B cell (primary cell): ENCODE results near the gene NAA60. TPM values are rescaled to one million over a fixed set of nuclear protein-coding genes. Genes with fewer than 3 reads are reported as not detected.

ENCODE experiments used
- ATAC-seq: fragments of 200-7000 bp; cut with Tn5 transposase; one replicate; pipeline ENCODE4 v1.10.0; 2021; ENCODE audit warnings: low read depth, mild to moderate bottlenecking, moderate number of reproducible peaks, moderate library complexity
- CTCF ChIA-PET: fragments of 350-600 bp; sonication (Branson Sonifier 250); formaldehyde crosslinking; loops from one replicate; lab custom pipeline; 2021; ENCODE audit warnings: antibody characterized with exemption, inconsistent platforms; lab: Charles Lee
- POLR2A ChIA-PET: fragments of 350-600 bp; sonication (Branson Sonifier 250); formaldehyde crosslinking; loops from one replicate; lab custom pipeline; 2021; ENCODE audit warnings: antibody characterized with exemption; lab: Charles Lee
- DNase-seq: peaks from one replicate; pipeline ENCODE4 v3.0.0; 2013
- H2AFZ ChIP-seq: 2 replicates; pipeline ENCODE4 v1.6.1; 2012; ENCODE audit warnings: mild to moderate bottlenecking, low read depth, low read length; ENCODE audit not compliant: insufficient read depth, poor library complexity, severe bottlenecking
- H3K27ac ChIP-seq, 2 donors: 1 replicate in 1 of 2; 2 replicates in 1 of 2; pipeline ENCODE4 v1.5.1; 2012 to 2013; ENCODE audit warnings: low read length in 2 of 2, mild to moderate bottlenecking in 2 of 2, moderate library complexity in 1 of 2
- H3K27me3 ChIP-seq, 4 experiments: fragments of 200-600 bp in 1 of 4; sonication (generic) in 1 of 4; replicated peaks in 1 of 4; 1 replicate in 2 of 4; 2 replicates in 2 of 4; pipeline versions ENCODE4 v1.6.1 to v1.7.0; 2013 to 2016; ENCODE audit warnings: low read length in 3 of 4, mild to moderate bottlenecking in 2 of 4, mixed read lengths in 1 of 4, moderate library complexity in 1 of 4; ENCODE audit not compliant: insufficient read depth in 4 of 4, control insufficient read depth in 3 of 4; ENCODE audit errors: control extremely low read depth in 1 of 4
- H3K36me3 ChIP-seq, 2 experiments: replicated peaks in 1 of 2; 1 replicate in 1 of 2; 2 replicates in 1 of 2; pipeline versions ENCODE4 v1.6.1 to v1.7.1; 2013; ENCODE audit warnings: low read length in 1 of 2; ENCODE audit not compliant: insufficient read depth in 2 of 2, control insufficient read depth in 1 of 2; ENCODE audit errors: control extremely low read depth in 1 of 2, extremely low read depth in 1 of 2
- H3K4me1 ChIP-seq, 2 donors: fragments of 200-600 bp in 1 of 2; sonication (generic) in 1 of 2; 1 replicate in 1 of 2; 2 replicates in 1 of 2; pipeline versions ENCODE4 v1.5.1 to v1.6.1; 2013 to 2017; ENCODE audit warnings: low read length in 2 of 2; ENCODE audit not compliant: control insufficient read depth in 2 of 2, insufficient read depth in 2 of 2
- H3K4me2 ChIP-seq: replicated peaks from 2 replicates; pipeline ENCODE3; 2012; ENCODE audit warnings: mild to moderate bottlenecking, low read depth, low read length; ENCODE audit not compliant: poor library complexity, severe bottlenecking
- H3K4me3 ChIP-seq, 5 experiments: fragments of 200-600 bp in 1 of 5; sonication (generic) in 1 of 5; 1 replicate in 3 of 5; 2 replicates in 2 of 5; pipeline versions ENCODE4 v1.5.1 to v1.7.0; 2011 to 2016; ENCODE audit warnings: low read length in 4 of 5, mild to moderate bottlenecking in 4 of 5, low read depth in 2 of 5, control low read depth in 1 of 5, moderate library complexity in 1 of 5; ENCODE audit not compliant: insufficient read depth in 1 of 5; ENCODE audit errors: control extremely low read depth in 1 of 5, extremely low read depth in 1 of 5
- H3K79me2 ChIP-seq: fragments of 200-600 bp; sonication (generic); one replicate; pipeline ENCODE4 v1.6.0; 2016; ENCODE audit warnings: low read length; ENCODE audit not compliant: control insufficient read depth, insufficient read depth
- H3K9ac ChIP-seq: fragments of 200-600 bp; sonication (generic); 2 replicates; pipeline ENCODE4 v1.6.1; 2017; ENCODE audit warnings: mild to moderate bottlenecking, low read length, moderate library complexity
- H3K9me3 ChIP-seq, 3 donors: one replicate each; pipeline versions ENCODE4 v1.6.1 to v1.7.1; 2013; ENCODE audit warnings: low read length in 2 of 3; ENCODE audit not compliant: control insufficient read depth in 2 of 3, insufficient read depth in 1 of 3; ENCODE audit errors: control extremely low read depth in 1 of 3
- H4K20me1 ChIP-seq: 2 replicates; pipeline ENCODE4 v1.6.0; 2012; ENCODE audit warnings: mild to moderate bottlenecking, low read length; ENCODE audit not compliant: insufficient read depth, control insufficient read depth, poor library complexity, severe bottlenecking
- H3K27ac Mint-ChIP-seq: one replicate; pipeline ENCODE4 v1.8.0; 2021; ENCODE audit warnings: mixed read lengths
- H3K27me3 Mint-ChIP-seq: one replicate; pipeline ENCODE4 v1.8.0; 2021; ENCODE audit warnings: mixed read lengths
- H3K4me1 Mint-ChIP-seq: one replicate; pipeline ENCODE4 v1.8.0; 2021; ENCODE audit warnings: mixed read lengths
- H3K4me3 Mint-ChIP-seq: one replicate; pipeline ENCODE4 v1.8.0; 2021; ENCODE audit warnings: mixed read lengths
- H3K9me3 Mint-ChIP-seq: one replicate; pipeline ENCODE4 v1.8.0; 2022; ENCODE audit warnings: mixed read lengths; ENCODE audit not compliant: insufficient read depth
- EZH2 ChIP-seq: IDR thresholded peaks from 2 replicates; pipeline ENCODE4 v1.6.1; 2012; ENCODE audit warnings: borderline replicate concordance, low read depth, mild to moderate bottlenecking, moderate library complexity, low read length; ENCODE audit not compliant: insufficient read depth, poor library complexity, severe bottlenecking
- WGBS: methylation state at CpG from one replicate; pipeline ENCODE4 v1.1.5; 2013; ENCODE audit warnings: missing lambda C conversion rate; ENCODE audit not compliant: insufficient coverage; 5-methylcytosine and 5-hydroxymethylcytosine counted together
- intact Hi-C: fragments of 100-400 bp; cut with micrococcal nuclease; formaldehyde crosslinking; loops from one replicate; pipeline ENCODE4 v1.10.0; 2022
- polyA plus RNA-seq: library from polyadenylated mRNA; depleted of rRNA; stranded (reverse); fragments of >200 nt; gene quantifications from 2 replicates; pipeline ENCODE4 v1.2.3, GENCODE V29; 2012
- total RNA-seq, 2 donors: library from RNA; stranded (reverse); fragments of 120-200 nt in 1 of 2; gene quantifications; 1 replicate in 1 of 2; 2 replicates in 1 of 2; pipeline versions ENCODE4 v1.2.3 to v1.2.4, GENCODE V29; 2013 to 2022
- TF ChIP-seq, protein P1 (sequence below): fragments of 200-600 bp; IDR thresholded peaks from one replicate; pipeline ENCODE4 v1.8.0; 2022; ENCODE audit warnings: antibody characterized with exemption, mild to moderate bottlenecking

The NAA60 gene
- total and polyA plus RNA-seq, 2 donors (not counting 1 experiment from before 2014, with no cell fraction given), result 50.9 to 54.3 TPM

- Histone ChIP-seq H3K27me3 (no peaks in the 10 kb centered on the region), H3K27ac (no peak overlapping the region), H3K9me3 (no peaks in the 10 kb centered on the region), H3K4me2 (no peak overlapping the region), H3K4me3 (no peak overlapping the region), H3K9ac (no peak overlapping the region), H3K4me1 (no peaks in the 10 kb centered on the region), H3K36me3 (peaks cover 0 to 10% of the 10 kb centered on the region in 2 experiments), H2AFZ (no peak overlapping the region), H4K20me1 (no peaks in the 10 kb centered on the region), H3K79me2 (no peaks in the 10 kb centered on the region)
- POLR2A ChIA-PET, result no interaction called here
- H3K27ac Mint-ChIP-seq, result no peak overlapping the region
- H3K4me3 Mint-ChIP-seq, result no peak overlapping the region
- intact Hi-C loops, result loop anchor here (10.0 kb wide), 2 partner anchors 354 to 1434 kb away; partner anchors contain the start of gene SEC14L5
- no peaks in the 10 kb centered on the region for H3K4me1 Mint-ChIP-seq
- CTCF ChIA-PET, result interaction anchor here (0.6 kb wide), 1 partner anchor 21 kb away, joined by 3 read pairs; no protein-coding TSS in a partner anchor
- ATAC-seq (no peak), DNase-seq (no peak)
- no peaks in the 10 kb centered on the region for H3K9me3 Mint-ChIP-seq
- H3K27me3 Mint-ChIP-seq, result no peaks in the 10 kb centered on the region
- TF ChIP-seq EZH2, result no peak
- TF ChIP-seq, protein P1, sequence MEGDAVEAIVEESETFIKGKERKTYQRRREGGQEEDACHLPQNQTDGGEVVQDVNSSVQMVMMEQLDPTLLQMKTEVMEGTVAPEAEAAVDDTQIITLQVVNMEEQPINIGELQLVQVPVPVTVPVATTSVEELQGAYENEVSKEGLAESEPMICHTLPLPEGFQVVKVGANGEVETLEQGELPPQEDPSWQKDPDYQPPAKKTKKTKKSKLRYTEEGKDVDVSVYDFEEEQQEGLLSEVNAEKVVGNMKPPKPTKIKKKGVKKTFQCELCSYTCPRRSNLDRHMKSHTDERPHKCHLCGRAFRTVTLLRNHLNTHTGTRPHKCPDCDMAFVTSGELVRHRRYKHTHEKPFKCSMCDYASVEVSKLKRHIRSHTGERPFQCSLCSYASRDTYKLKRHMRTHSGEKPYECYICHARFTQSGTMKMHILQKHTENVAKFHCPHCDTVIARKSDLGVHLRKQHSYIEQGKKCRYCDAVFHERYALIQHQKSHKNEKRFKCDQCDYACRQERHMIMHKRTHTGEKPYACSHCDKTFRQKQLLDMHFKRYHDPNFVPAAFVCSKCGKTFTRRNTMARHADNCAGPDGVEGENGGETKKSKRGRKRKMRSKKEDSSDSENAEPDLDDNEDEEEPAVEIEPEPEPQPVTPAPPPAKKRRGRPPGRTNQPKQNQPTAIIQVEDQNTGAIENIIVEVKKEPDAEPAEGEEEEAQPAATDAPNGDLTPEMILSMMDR, result no peak
- WGBS, result 89% methylated on average over 4 of the region's 4 CpGs
Measured at GRCh38 chr16:3520413-3520812, 76.9 kb downstream of the NAA60 start.

- no peaks in the 10 kb centered on the region for H3K9me3 Mint-ChIP-seq
- Histone ChIP-seq H3K4me1 (no peaks in the 10 kb centered on the region), H2AFZ (no peak overlapping the region), H3K4me2 (no peak overlapping the region), H3K9me3 (no peaks in the 10 kb centered on the region), H3K27ac (no peak overlapping the region), H3K79me2 (no peaks in the 10 kb centered on the region), H3K36me3 (peaks cover 0 to 10% of the 10 kb centered on the region in 2 experiments), H4K20me1 (no peaks in the 10 kb centered on the region), H3K9ac (no peak overlapping the region), H3K4me3 (no peak overlapping the region), H3K27me3 (no peaks in the 10 kb centered on the region)
- H3K4me3 Mint-ChIP-seq, result no peak overlapping the region
- WGBS, result 94% methylated on average over 6 of the region's 8 CpGs
- ATAC-seq (no peak), DNase-seq (no peak)
- TF ChIP-seq EZH2, result no peak
- TF ChIP-seq, protein P1, result no peak
- H3K4me1 Mint-ChIP-seq, result no peaks in the 10 kb centered on the region
- H3K27ac Mint-ChIP-seq, result no peak overlapping the region
- intact Hi-C loops, result loop anchor here (10.0 kb wide), 2 partner anchors 354 to 1434 kb away; partner anchors contain the start of gene SEC14L5
- POLR2A ChIA-PET, result no interaction called here
- H3K27me3 Mint-ChIP-seq, result no peaks in the 10 kb centered on the region
- CTCF ChIA-PET, result interaction anchor here (0.6 kb wide), 1 partner anchor 20 kb away, joined by 3 read pairs; no protein-coding TSS in a partner anchor
Measured at GRCh38 chr16:3520841-3521240, 77.4 kb downstream of the NAA60 start.
